HG03460 (cell line): ENCODE results near the gene CSAD.

Experiments used
- ATAC-seq: cut with Tn5 transposase; IDR thresholded peaks from one replicate; pipeline ENCODE4 v1.9.1; 2021; ENCODE audit not compliant: unreplicated experiment

Gene CSAD

GRCh38 chr12:53200107-53200457, 19.4 kb upstream of the CSAD start:
- no peak for ATAC-seq

GRCh38 chr12:53199700-53200099, 19.0 kb upstream of the CSAD start:
- ATAC-seq = no peak

- ATAC-seq = no peak
These were observed 17.9 kb upstream of the CSAD start for GRCh38 chr12:53198486-53199110.

DNA sequence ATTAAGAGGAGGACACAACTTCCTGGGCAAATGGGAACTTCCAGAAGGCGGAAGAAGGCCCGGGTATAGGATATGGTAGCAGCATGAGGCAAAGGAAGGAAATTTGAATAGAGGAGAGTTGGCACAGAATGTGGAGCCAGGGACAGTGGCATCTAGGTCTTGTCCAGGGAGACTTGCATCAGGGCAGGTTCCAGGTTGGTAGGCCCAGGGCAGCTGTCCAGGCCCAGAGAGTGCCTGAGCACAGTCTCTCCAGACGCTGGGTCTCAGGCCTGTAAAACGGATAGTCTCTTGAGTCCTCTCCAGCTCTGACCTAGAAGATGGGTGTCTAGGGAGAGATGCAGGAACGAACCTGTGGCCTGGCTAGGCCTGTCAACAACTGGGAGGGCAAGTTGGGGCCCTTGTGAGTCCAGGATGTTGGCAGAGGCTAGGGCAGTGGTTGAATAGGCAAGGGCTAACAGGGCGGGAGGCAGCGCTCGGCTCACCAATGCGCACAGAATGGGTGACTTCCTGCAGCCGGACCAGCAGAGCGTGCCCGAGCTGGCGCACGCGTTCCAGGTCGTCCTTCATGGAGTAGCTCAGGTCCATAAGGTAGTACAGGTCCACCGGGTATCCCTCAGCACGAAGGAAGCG, 16.4 kb upstream of the CSAD start:
- no peak for ATAC-seq

GRCh38 chr12:53196486-53196885, 15.8 kb upstream of the CSAD start:
- ATAC-seq = no peak

DNA sequence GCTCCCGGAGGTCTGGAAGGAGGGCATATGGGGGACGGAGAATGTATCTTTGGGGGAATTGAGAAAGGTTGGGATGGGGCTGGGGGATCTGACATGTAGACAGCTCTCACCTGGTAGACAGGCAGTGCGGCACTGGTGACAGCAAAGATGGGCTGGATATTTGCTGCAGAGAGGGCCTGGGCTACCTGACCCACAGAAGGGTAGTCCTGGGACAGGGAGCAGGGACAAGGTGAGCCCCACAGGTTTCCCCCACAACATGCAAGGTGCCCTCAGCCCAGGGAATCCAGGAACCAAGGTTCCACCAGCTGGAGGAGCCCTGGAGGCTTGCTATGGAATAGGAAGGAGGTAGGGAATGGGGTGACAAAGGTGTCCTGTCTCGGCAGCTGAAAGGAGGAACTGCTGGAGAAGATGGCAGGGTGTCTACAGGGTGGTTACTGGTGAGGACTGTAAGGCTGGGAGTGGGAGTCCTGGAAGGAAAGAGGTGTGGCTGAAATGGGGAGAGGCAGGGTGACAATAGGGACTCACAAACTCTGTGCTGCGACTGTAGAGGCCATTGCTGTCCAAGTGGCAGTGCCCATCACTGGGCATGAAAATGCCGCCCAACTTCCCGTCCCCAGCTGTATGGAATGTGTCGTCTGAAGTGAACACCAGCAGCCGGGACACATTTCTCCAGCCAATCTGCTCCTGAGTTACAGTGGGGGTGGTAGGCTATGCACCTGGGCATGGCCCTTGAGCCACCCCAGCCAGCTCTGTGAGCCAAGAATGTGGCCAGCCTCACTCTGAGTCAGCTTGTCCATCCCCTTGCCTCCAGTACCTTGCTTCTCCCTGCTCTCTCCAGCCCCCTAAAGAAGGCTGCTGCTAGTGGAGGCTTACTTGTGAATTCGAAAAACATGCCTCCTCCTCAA, 15.0 kb upstream of the CSAD start:
- ATAC-seq = no peak

DNA sequence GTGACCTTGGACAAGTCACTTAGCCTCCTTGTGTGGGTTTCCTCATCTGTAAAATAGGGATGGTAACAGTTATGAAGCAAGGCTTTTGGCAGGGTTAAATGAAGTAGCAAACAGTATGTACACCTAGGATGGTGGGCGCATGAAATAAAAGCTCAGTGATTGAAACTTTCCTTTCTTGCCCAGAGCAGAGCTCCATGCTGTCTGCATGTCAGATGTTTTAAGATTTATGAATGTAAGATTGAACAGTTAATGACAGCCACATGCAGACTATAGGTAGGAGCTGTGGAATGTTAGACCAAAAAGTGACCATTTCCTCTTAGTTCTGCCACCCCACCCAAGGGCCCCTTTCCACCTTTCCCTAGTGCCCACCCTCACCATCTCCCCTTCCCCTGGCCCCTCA, 14.2 kb upstream of the CSAD start:
- no peak for ATAC-seq

GRCh38 chr12:53193985-53194716, 13.4 kb upstream of the CSAD start:
- ATAC-seq = no peak

- ATAC-seq = no peak
These were observed 12.3 kb upstream of the CSAD start for GRCh38 chr12:53193040-53193439.

- ATAC-seq = no peak
These were observed 11.9 kb upstream of the CSAD start for GRCh38 chr12:53192531-53193021.

DNA sequence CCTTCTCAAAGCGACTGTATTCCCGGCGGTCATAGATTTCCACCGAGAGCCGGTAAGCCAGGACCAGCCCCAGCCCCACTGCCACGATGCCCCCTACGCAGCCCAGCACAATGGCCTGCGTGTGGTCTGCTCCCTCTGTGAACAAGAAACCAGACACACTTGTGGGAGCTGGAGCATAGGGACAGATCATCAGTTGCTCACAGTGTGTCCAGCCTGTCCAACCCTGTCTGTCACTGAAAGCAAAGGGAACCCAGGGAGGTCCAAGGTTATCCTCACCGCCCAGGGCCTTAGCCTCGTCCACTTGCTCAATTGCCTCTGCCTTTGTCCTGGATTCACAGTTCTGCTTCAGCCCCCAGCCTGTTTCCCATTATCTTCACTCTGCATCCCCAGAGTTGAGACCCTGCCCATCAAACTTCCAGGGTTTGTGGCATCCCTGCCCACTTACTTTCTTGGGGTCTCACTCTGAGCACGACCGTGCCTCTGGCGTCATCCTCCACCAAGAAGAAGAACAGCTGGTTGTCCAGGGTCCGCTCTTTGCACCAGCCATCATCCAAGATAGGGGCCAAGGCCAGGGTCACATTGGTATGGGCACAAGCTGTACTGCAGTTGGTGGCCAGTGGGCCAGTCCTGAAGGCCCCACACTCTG, 11.3 kb upstream of the CSAD start:
- no peak for ATAC-seq

GRCh38 chr12:53191096-53191884, 10.6 kb upstream of the CSAD start:
- no peak for ATAC-seq

DNA sequence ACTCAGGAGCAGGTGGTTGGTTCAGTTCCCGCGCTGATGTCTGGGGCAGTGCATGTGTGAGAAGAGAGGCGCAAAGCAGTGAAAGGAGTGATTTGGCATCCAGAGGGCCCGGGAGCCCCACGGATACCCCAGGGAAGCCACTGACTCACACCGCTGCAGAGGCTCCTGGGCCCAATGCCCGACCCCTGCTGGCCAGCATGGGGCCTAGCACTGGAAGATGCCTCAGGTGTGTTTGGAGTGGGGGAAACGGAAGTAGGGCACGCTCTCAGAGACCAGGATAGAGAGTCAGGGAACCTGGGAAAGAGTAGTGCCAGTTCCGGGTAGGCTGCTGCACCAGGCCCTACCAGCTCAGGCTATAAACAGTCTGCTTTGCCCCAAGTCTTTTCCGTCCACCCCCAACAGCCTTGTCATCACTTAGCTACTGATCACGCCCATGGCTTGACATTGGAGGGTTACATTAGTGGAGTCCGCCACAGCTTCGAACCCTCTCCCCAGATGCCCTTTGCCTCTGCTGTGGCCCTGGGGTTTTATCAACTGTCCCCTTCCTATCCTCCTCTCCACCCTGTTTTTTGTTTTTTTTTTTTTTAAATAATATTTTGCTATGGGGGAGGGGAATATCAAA, 9.5 kb upstream of the CSAD start:
- ATAC-seq = no peak

DNA sequence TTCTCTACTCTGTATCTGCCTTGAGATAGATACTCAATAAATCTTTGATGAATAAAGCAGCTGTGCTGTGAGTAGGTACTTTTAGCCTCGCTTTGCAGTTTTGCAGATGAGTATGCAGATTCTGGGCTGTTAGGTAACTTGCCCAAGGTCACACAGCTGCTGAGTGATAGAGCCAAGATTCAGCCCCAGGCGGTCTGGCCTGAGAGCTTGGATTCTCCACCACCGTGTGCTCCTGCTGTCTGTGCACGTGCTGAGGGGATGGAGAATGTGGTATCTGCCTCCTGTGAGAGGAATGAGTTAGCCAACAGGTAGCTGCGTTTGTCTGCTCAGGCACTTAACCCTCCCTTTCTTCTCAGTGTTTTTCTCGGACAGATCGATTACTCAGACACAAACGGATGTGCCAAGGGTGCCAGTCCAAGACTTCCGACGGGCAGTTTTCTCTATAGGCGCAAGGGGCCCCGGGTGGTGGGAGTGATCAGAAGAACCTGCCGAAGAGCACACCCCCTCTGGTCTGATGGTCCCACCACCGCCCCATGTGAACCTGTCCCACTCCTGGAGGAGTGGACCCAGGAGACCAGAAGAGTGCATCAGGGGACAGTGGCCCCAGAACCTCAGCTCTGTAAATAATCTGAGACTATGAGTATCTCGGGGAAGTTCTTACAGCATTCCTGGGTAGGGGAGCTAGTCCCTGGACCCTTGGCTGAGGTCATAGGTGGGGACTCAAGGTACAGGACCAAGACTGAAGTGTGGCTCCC, 6.6 kb upstream of the CSAD start:
- no peak for ATAC-seq

- ATAC-seq = no peak
These were observed 6.0 kb upstream of the CSAD start for GRCh38 chr12:53186745-53187144.

- no peak for ATAC-seq
These were observed 4.9 kb upstream of the CSAD start for GRCh38 chr12:53185582-53186153.

DNA sequence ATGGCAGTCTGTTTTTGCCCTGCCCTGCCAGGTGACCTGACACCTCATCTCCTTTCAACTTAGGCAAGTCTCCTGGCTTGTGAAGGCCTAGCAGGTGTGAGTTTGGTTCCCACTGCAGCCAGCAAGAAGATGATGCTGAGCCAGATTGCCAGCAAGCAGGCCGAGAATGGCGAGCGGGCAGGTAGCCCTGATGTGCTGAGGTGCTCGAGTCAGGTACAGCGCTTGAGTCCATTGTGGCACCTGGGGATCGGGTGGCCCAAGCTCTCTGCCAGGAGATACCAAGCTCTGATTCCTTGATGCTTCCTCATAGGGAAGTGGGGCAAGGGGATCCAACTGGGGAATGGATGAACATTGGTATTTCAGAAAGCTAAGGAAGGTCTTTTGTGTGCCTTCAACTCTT, 4.1 kb upstream of the CSAD start:
- ATAC-seq = no peak

DNA sequence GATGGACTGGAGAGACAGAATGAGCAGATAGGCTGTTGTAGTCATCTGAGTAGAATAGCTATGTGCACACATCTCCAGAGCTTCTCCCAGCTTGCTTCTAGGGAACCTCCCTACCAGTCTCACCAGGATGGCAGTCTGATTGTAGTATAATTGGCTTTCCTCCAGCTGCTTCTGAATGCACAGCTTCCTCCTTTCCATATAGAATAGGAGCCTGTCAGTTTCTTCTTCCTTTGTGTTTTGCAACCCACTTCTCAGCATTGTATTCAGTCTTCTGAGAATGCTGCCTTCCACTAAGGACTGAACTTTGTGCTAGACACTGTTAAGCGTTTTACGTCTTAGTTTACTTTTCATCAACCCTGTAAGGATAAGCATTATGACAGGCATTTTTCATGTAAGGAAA, 2.2 kb upstream of the CSAD start:
- ATAC-seq = no peak

DNA sequence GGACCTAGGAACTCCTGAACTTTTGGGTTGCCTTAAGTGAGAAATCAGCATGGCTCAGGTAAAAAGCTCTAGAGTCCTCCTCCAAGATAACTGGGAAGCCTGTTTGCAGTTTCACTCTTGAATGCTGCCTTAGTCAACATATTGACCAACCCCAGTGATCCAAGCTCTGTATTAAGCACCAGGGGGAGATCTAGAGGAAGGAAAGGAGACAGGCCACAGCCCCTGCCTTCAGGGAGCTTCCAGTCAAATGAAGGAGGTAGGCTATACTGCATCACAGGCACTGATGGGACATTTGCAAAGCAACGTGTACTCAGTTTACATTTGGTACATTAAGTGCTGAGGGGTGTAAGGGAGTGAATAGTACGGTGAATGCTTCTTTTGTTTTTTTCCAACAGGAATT, 1.2 kb upstream of the CSAD start:
- no peak for ATAC-seq
